Naive thymus-derived CD4-positive, alpha-beta T cell (primary cell): ENCODE results near the gene POU6F2. TPM values are rescaled to one million over a fixed set of nuclear protein-coding genes. Genes with fewer than 3 reads are reported as not detected.

Experiments used
- ATAC-seq: fragments of 150-1000 bp; cut with Tn5 transposase; 2 replicates; pipeline ENCODE4 v1.10.0; 2021; ENCODE audit warnings: mild to moderate bottlenecking, moderate library complexity
- CTCF ChIA-PET: fragments of 350-600 bp; sonication (Branson Sonifier 250); formaldehyde crosslinking; loops from one replicate; lab custom pipeline; 2021; ENCODE audit warnings: antibody characterized with exemption; lab: Charles Lee
- POLR2A ChIA-PET: fragments of 350-600 bp; sonication (Branson Sonifier 250); formaldehyde crosslinking; loops from one replicate; lab custom pipeline; 2021; ENCODE audit warnings: antibody characterized with exemption, inconsistent platforms; lab: Charles Lee
- DNase-seq, 9 donors: peaks; one replicate each; pipeline versions ENCODE4 v3.0.0 to v3.0.0-alpha.2; 2020 to 2022; ENCODE audit warnings: mixed read lengths in 1 of 9
- H3K27ac ChIP-seq: one replicate; pipeline ENCODE4 v1.7.0; 2013; ENCODE audit warnings: mild to moderate bottlenecking, low read depth, low read length, moderate library complexity
- H3K27me3 ChIP-seq, 2 donors: one replicate each; pipeline ENCODE4 v1.7.0; 2013; ENCODE audit warnings: low read length in 2 of 2, mild to moderate bottlenecking in 2 of 2, moderate library complexity in 2 of 2; ENCODE audit not compliant: control insufficient read depth in 2 of 2, insufficient read depth in 2 of 2
- H3K36me3 ChIP-seq, 3 experiments: 1 replicate in 2 of 3; 2 replicates in 1 of 3; pipeline ENCODE4 v1.7.0; 2013; ENCODE audit warnings: low read length in 3 of 3, mild to moderate bottlenecking in 3 of 3, moderate library complexity in 1 of 3; ENCODE audit not compliant: insufficient read depth in 3 of 3, control insufficient read depth in 2 of 3
- H3K4me1 ChIP-seq, 2 donors: one replicate each; pipeline ENCODE4 v1.7.0; 2013; ENCODE audit warnings: low read length in 2 of 2, mild to moderate bottlenecking in 2 of 2, moderate library complexity in 1 of 2; ENCODE audit not compliant: control insufficient read depth in 2 of 2, insufficient read depth in 2 of 2
- H3K4me3 ChIP-seq: 2 replicates; pipeline ENCODE4 v1.7.0; 2013; ENCODE audit warnings: mild to moderate bottlenecking, low read length
- H3K9me3 ChIP-seq, 3 experiments: 1 replicate in 2 of 3; 2 replicates in 1 of 3; pipeline ENCODE4 v1.7.0; 2013; ENCODE audit warnings: low read length in 3 of 3; ENCODE audit not compliant: control insufficient read depth in 2 of 3
- H3K27ac Mint-ChIP-seq, 9 donors: one replicate each; pipeline ENCODE4 v1.8.0; 2020 to 2022; ENCODE audit warnings: mixed read lengths in 9 of 9, mild to moderate bottlenecking in 8 of 9, moderate library complexity in 5 of 9, inconsistent platforms in 2 of 9
- H3K27me3 Mint-ChIP-seq, 5 donors: one replicate each; pipeline ENCODE4 v1.8.0; 2021 to 2022; ENCODE audit warnings: mixed read lengths in 5 of 5, mild to moderate bottlenecking in 1 of 5
- H3K36me3 Mint-ChIP-seq, 5 donors: one replicate each; pipeline ENCODE4 v1.8.0; 2020 to 2022; ENCODE audit warnings: mixed read lengths in 5 of 5, mild to moderate bottlenecking in 3 of 5, inconsistent platforms in 1 of 5
- H3K4me1 Mint-ChIP-seq, 7 donors: one replicate each; pipeline ENCODE4 v1.8.0; 2020 to 2022; ENCODE audit warnings: mixed read lengths in 7 of 7, mild to moderate bottlenecking in 3 of 7, inconsistent platforms in 1 of 7
- H3K4me3 Mint-ChIP-seq, 10 donors: one replicate each; pipeline ENCODE4 v1.8.0; 2020 to 2022; ENCODE audit warnings: mild to moderate bottlenecking in 10 of 10, mixed read lengths in 10 of 10, moderate library complexity in 6 of 10, inconsistent platforms in 2 of 10
- H3K9me3 Mint-ChIP-seq, 11 donors: one replicate each; pipeline ENCODE4 v1.8.0; 2020 to 2022; ENCODE audit warnings: mixed read lengths in 11 of 11, mild to moderate bottlenecking in 4 of 11, inconsistent platforms in 1 of 11, moderate library complexity in 1 of 11
- intact Hi-C, 2 donors: fragments of 100-400 bp; cut with micrococcal nuclease; formaldehyde crosslinking; loops; one replicate each; pipeline ENCODE4 v1.15.1; 2023
- polyA plus RNA-seq, 2 donors: library from polyadenylated mRNA; unstranded; fragments of 300-500 nt; fragmentation: Illumina TruSeq; gene quantifications; one replicate each; pipeline ENCODE4 v1.2.3, GENCODE V29; 2021
- total RNA-seq, 6 experiments: library from RNA in 5 of 6; stranded (reverse) in 5 of 6; gene quantifications; 1 replicate in 5 of 6; 2 replicates in 1 of 6; pipeline ENCODE4 v1.2.3 and lab custom pipeline; 2021 to 2026

The POU6F2 gene
- total and polyA plus RNA-seq, 7 experiments from 2014 or later, result 0.24 TPM; not detected in 6

DNA sequence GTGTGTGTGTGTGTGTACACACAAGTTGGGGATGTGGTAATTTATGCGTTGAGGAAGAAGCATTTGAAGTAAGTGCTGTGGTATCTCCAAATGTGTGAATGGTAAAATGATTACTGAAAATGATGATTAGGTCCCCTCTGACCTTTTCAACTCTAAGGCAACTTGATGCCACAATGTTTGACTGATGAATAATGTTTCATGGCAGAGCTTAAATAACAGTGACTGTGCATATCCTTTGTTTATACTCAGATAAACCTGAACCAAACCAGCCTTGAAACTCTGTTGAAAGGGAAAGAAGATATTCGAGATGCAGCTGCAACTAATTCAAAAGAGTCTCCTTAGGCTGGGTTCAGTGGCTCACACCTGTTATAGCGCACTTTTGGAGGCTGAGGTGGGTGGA lies 523.6 kb downstream of the POU6F2 start:
- POLR2A ChIA-PET, result no interaction called here
- Mint-ChIP-seq H3K9me3 (no peaks in the 10 kb centered on the region), H3K27ac (no peak overlapping the region), H3K4me1 (peaks cover 0 to 5% (median 0%) of the 10 kb centered on the region in 7 donors), H3K4me3 (no peak overlapping the region), H3K36me3 (no peaks in the 10 kb centered on the region), H3K27me3 (peaks cover 11 to 19% (median 15%) of the 10 kb centered on the region in 5 donors)
- Histone ChIP-seq H3K36me3 (no peaks in the 10 kb centered on the region), H3K4me1 (no peaks in the 10 kb centered on the region), H3K4me3 (no peak overlapping the region), H3K27me3 (peaks cover 0 to 5% of the 10 kb centered on the region in 2 donors), H3K27ac (no peak overlapping the region), H3K9me3 (no peaks in the 10 kb centered on the region)
- DNase-seq (no peak), ATAC-seq (no peak)
- intact Hi-C loops, result no loop called here
- CTCF ChIA-PET, result no interaction called here

DNA sequence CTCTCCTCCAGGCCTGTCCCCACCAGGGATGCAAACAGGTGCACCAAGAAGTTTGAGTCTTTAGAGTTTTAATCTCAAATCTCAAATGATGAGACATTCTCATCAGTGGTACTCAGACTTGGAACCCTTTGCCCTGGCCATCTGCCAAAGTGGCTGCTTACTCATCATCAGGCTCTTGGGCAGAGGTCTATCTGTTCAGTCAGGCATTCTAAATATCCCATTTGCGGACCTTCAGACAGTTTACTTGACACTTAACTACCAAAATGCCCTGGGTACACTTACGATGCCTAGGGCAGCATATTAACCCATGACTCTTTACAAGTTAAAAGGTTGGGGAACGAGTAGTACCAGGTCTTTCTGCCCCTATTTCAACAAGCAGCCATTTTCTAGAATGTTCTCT lies 527.3 kb downstream of the POU6F2 start:
- Histone ChIP-seq H3K27ac (no peak overlapping the region), H3K27me3 (peaks cover 0 to 5% of the 10 kb centered on the region in 2 donors), H3K9me3 (no peaks in the 10 kb centered on the region), H3K4me1 (no peaks in the 10 kb centered on the region), H3K4me3 (no peak overlapping the region), H3K36me3 (no peaks in the 10 kb centered on the region)
- Mint-ChIP-seq H3K4me1 (peaks cover 0 to 22% (median 7%) of the 10 kb centered on the region in 7 donors), H3K27ac (no peak overlapping the region), H3K9me3 (peaks cover 0 to 1% (median 0%) of the 10 kb centered on the region in 11 donors), H3K36me3 (peaks cover 0 to 2% (median 0%) of the 10 kb centered on the region in 5 donors), H3K4me3 (no peak overlapping the region), H3K27me3 (peaks cover 0 to 19% (median 6%) of the 10 kb centered on the region in 5 donors)
- intact Hi-C loops, result no loop called here
- DNase-seq (no peak), ATAC-seq (no peak)
- POLR2A ChIA-PET, result no interaction called here
- CTCF ChIA-PET, result no interaction called here

DNA sequence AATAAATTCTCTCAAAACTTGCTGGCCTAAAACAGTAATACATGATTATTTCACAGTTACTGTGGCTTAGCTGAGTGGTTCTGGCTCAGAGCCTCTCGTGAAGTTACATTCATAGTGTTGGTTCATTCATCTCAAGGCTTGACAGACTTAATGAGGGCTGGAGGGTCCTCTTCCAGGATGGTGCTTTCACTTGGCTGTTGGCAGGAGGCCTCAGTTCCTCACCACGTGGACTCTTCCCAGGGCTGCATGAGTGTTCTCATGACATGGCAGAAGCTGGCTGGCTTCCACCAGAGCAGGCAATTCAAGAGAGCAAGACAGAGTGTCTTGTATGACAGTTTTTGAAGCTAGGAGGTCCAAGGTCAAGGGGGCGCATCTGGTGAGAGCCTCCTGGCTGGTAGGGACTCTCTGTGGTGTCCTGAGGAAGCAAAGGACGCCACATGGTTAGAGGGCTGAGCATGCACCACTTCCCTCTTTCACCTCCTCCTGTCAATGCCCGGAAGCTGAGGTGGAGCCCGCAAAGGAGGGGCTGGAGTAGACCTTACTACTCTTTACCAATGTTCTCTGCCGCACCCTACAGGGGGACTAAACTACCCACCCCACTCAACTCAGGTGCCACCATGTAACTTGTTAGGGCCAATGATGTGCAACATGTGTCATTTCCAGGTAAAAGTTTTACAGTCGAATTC lies 530.3 kb downstream of the POU6F2 start:
- Histone ChIP-seq H3K9me3 (no peaks in the 10 kb centered on the region), H3K36me3 (no peaks in the 10 kb centered on the region), H3K4me1 (no peaks in the 10 kb centered on the region), H3K27me3 (no peaks in the 10 kb centered on the region), H3K4me3 (no peak overlapping the region), H3K27ac (no peak overlapping the region)
- DNase-seq, result no peak
- peaks cover 0 to 2% (median 0%) of the 10 kb centered on the region in 11 donors for H3K9me3 Mint-ChIP-seq
- ATAC-seq, result peak; percentile 70
- H3K4me3 Mint-ChIP-seq, result peak overlapping the region in 1 of 10 donors; percentile 28
- H3K27me3 Mint-ChIP-seq, result peaks cover 0 to 8% (median 5%) of the 10 kb centered on the region in 5 donors
- POLR2A ChIA-PET, result no interaction called here
- CTCF ChIA-PET, result no interaction called here
- peaks cover 0 to 2% (median 0%) of the 10 kb centered on the region in 5 donors for H3K36me3 Mint-ChIP-seq
- H3K27ac Mint-ChIP-seq, result peak overlapping the region in 1 of 9 donors; percentile 20
- intact Hi-C loops, result no loop called here
- H3K4me1 Mint-ChIP-seq, result peaks cover 0 to 28% (median 7%) of the 10 kb centered on the region in 7 donors

DNA sequence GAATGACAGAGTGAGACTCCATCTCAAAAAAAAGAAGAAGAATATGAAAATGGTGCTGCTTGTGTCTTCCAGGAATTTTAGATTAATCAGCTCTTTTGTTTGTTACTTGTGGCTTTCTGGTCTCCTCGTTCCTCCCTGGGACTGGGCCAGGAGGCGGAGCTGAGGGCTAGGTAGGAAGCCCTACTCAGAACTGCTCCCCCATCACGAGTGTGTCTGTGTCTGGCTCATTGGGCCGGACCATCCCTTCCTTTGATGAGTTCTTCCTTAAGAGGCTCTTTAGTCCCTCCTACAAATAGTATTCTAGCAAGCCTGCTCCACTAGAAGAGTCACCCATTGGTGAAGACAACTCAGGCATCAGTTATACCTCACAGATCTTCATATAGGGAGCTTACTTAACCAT lies 531.7 kb downstream of the POU6F2 start:
- peak overlapping the region in 1 of 9 donors; percentile 47 for H3K27ac Mint-ChIP-seq
- peak overlapping the region in 1 of 10 donors; percentile 38 for H3K4me3 Mint-ChIP-seq
- intact Hi-C loops, result no loop called here
- H3K27ac ChIP-seq, result no peak overlapping the region
- H3K9me3 Mint-ChIP-seq, result peaks cover 0 to 2% (median 0%) of the 10 kb centered on the region in 11 donors
- ChIA-PET POLR2A (no interaction called here), CTCF (interaction anchor here (0.6 kb wide), 1 partner anchor 11 kb away, joined by 3 read pairs; no protein-coding TSS in a partner anchor)
- peaks cover 0 to 2% (median 0%) of the 10 kb centered on the region in 5 donors for H3K36me3 Mint-ChIP-seq
- H3K27me3 Mint-ChIP-seq, result peaks cover 0 to 8% (median 3%) of the 10 kb centered on the region in 5 donors
- no peaks in the 10 kb centered on the region for H3K4me1 ChIP-seq
- H3K9me3 ChIP-seq, result no peaks in the 10 kb centered on the region
- H3K36me3 ChIP-seq, result no peaks in the 10 kb centered on the region
- H3K4me3 ChIP-seq, result no peak overlapping the region
- H3K27me3 ChIP-seq, result no peaks in the 10 kb centered on the region
- no peak for DNase-seq
- no peak for ATAC-seq
- peaks cover 0 to 28% (median 7%) of the 10 kb centered on the region in 7 donors for H3K4me1 Mint-ChIP-seq

DNA sequence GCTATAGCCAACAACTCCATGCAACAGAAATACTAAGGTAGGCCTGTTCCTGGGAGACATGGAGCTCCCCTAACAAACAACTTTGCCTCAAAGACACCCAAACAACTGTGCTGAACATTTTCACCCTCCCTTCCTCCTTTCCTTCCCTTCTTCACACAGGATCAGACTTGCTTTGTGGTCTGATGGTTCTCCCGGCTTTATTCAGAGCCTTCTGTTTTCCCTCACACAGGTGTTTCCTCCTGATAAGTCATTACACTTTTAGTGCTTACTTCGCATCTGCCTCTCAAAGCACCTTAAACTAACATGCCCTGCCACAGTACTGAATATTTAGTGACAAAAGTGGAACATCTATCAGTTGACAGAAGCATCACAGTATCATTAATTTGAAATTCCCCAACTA lies 532.2 kb downstream of the POU6F2 start:
- no peak overlapping the region for H3K27ac ChIP-seq
- H3K36me3 ChIP-seq, result no peaks in the 10 kb centered on the region
- intact Hi-C loops, result no loop called here
- H3K4me1 Mint-ChIP-seq, result peaks cover 0 to 28% (median 7%) of the 10 kb centered on the region in 7 donors
- POLR2A ChIA-PET, result no interaction called here
- H3K9me3 Mint-ChIP-seq, result peaks cover 0 to 2% (median 0%) of the 10 kb centered on the region in 11 donors
- CTCF ChIA-PET, result no interaction called here
- H3K36me3 Mint-ChIP-seq, result peaks cover 0 to 2% (median 0%) of the 10 kb centered on the region in 5 donors
- no peak overlapping the region for H3K4me3 ChIP-seq
- H3K9me3 ChIP-seq, result no peaks in the 10 kb centered on the region
- no peaks in the 10 kb centered on the region for H3K4me1 ChIP-seq
- no peak overlapping the region for H3K4me3 Mint-ChIP-seq
- no peak for DNase-seq
- H3K27me3 ChIP-seq, result no peaks in the 10 kb centered on the region
- no peak overlapping the region for H3K27ac Mint-ChIP-seq
- peaks cover 0 to 8% (median 3%) of the 10 kb centered on the region in 5 donors for H3K27me3 Mint-ChIP-seq
- ATAC-seq, result no peak

DNA sequence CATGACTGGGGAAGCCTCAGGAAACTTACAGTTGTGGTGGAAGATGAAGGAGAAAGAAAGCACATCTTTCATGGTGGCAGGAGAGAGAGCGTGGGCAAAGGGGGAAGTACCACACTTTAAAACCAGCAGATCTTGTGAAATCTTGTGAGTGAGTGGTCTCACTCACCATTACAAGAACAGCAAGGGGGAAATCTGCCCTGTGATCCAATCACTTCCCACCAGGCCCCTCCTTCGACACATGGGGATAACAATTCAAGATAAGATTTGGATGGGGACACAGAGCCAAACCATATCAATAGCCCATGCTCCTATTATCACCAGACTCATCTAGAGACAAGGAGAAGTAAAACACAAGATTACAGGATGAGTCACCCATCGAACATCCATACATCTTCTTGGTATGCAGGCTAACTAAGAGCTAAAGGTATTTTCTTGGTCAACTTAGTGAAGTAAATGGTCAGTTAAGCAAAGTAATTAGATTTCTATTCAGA lies 533.2 kb downstream of the POU6F2 start:
- no peak for ATAC-seq
- CTCF ChIA-PET, result no interaction called here
- no peak overlapping the region for H3K27ac Mint-ChIP-seq
- POLR2A ChIA-PET, result no interaction called here
- no peaks in the 10 kb centered on the region for H3K4me1 ChIP-seq
- H3K4me1 Mint-ChIP-seq, result peaks cover 0 to 28% (median 7%) of the 10 kb centered on the region in 7 donors
- H3K36me3 ChIP-seq, result no peaks in the 10 kb centered on the region
- peaks cover 0 to 2% (median 0%) of the 10 kb centered on the region in 5 donors for H3K36me3 Mint-ChIP-seq
- no peak overlapping the region for H3K4me3 ChIP-seq
- no peak for DNase-seq
- peaks cover 0 to 2% (median 0%) of the 10 kb centered on the region in 11 donors for H3K9me3 Mint-ChIP-seq
- intact Hi-C loops, result no loop called here
- H3K9me3 ChIP-seq, result no peaks in the 10 kb centered on the region
- no peaks in the 10 kb centered on the region for H3K27me3 ChIP-seq
- no peak overlapping the region for H3K27ac ChIP-seq
- H3K27me3 Mint-ChIP-seq, result peaks cover 0 to 8% (median 4%) of the 10 kb centered on the region in 5 donors
- H3K4me3 Mint-ChIP-seq, result no peak overlapping the region
